Measurements from ENCODE around the gene TMEM17.

DNA sequence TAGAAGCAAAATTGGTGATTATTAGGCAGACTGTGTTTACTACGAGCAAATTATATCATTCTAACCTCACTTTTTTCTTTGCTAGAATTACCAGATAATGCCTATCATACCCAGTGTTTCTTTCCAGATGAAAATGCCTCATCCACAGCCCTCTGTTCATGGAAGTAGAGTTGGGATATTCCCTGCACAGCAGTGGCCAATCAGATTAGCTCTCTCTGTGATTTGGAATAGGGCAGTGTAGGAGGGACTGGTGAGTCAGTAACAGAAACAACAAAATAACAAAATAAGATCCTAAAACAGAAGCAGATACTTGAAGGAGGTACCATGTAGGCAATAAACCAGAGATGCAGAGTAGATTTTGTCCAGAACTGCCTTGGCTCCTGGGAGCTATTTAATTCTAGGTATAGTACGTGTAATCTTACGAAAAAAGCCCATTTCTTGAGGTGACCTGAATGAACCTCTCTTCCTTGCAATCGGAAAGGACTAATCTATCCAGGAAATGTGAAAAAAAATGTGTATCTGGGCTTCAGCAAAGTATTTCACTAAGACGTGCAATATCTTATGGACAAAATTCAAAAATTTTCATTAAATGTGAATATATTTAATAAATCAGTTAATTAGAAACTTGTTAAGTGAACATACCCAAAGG is 18.4 kb upstream of the TMEM17 start:
- TF ChIP-seq, protein P1, sequence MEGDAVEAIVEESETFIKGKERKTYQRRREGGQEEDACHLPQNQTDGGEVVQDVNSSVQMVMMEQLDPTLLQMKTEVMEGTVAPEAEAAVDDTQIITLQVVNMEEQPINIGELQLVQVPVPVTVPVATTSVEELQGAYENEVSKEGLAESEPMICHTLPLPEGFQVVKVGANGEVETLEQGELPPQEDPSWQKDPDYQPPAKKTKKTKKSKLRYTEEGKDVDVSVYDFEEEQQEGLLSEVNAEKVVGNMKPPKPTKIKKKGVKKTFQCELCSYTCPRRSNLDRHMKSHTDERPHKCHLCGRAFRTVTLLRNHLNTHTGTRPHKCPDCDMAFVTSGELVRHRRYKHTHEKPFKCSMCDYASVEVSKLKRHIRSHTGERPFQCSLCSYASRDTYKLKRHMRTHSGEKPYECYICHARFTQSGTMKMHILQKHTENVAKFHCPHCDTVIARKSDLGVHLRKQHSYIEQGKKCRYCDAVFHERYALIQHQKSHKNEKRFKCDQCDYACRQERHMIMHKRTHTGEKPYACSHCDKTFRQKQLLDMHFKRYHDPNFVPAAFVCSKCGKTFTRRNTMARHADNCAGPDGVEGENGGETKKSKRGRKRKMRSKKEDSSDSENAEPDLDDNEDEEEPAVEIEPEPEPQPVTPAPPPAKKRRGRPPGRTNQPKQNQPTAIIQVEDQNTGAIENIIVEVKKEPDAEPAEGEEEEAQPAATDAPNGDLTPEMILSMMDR (IDR thresholded peaks at IDR 0.05): no peak
- TF ChIP-seq, protein P2, sequence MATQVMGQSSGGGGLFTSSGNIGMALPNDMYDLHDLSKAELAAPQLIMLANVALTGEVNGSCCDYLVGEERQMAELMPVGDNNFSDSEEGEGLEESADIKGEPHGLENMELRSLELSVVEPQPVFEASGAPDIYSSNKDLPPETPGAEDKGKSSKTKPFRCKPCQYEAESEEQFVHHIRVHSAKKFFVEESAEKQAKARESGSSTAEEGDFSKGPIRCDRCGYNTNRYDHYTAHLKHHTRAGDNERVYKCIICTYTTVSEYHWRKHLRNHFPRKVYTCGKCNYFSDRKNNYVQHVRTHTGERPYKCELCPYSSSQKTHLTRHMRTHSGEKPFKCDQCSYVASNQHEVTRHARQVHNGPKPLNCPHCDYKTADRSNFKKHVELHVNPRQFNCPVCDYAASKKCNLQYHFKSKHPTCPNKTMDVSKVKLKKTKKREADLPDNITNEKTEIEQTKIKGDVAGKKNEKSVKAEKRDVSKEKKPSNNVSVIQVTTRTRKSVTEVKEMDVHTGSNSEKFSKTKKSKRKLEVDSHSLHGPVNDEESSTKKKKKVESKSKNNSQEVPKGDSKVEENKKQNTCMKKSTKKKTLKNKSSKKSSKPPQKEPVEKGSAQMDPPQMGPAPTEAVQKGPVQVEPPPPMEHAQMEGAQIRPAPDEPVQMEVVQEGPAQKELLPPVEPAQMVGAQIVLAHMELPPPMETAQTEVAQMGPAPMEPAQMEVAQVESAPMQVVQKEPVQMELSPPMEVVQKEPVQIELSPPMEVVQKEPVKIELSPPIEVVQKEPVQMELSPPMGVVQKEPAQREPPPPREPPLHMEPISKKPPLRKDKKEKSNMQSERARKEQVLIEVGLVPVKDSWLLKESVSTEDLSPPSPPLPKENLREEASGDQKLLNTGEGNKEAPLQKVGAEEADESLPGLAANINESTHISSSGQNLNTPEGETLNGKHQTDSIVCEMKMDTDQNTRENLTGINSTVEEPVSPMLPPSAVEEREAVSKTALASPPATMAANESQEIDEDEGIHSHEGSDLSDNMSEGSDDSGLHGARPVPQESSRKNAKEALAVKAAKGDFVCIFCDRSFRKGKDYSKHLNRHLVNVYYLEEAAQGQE (IDR thresholded peaks at IDR 0.05; ENCODE audit: insufficient read depth in 1 of 2, low read depth in 2 of 2, low read length in 1 of 2): no peak
- TF ChIP-seq POLR2AphosphoS5 (IDR thresholded peaks at IDR 0.05; ENCODE audit: low read depth, low read length): no peak

All from Panc1 (cell line).